Activated T-helper 1 cell treated with anti-CD3 and anti-CD28 coated beads, Interleukin-2, amount 50 U/mL, for 16 hours (primary cell): Measurements from ENCODE around the gene LRIG3.
"Not testable (repeated sequence)": the region's sequence is repeated elsewhere in the genome, so short reads cannot be mapped to it uniquely, and the experiment has no call there.

Experiments
- DNase-seq, 2 donors: peaks; one replicate each; pipeline ENCODE4 v3.0.0-alpha.2; 2020; ENCODE audit warnings: low read depth in 1 of 2, low spot score in 1 of 2

LRIG3 gene, protein sequence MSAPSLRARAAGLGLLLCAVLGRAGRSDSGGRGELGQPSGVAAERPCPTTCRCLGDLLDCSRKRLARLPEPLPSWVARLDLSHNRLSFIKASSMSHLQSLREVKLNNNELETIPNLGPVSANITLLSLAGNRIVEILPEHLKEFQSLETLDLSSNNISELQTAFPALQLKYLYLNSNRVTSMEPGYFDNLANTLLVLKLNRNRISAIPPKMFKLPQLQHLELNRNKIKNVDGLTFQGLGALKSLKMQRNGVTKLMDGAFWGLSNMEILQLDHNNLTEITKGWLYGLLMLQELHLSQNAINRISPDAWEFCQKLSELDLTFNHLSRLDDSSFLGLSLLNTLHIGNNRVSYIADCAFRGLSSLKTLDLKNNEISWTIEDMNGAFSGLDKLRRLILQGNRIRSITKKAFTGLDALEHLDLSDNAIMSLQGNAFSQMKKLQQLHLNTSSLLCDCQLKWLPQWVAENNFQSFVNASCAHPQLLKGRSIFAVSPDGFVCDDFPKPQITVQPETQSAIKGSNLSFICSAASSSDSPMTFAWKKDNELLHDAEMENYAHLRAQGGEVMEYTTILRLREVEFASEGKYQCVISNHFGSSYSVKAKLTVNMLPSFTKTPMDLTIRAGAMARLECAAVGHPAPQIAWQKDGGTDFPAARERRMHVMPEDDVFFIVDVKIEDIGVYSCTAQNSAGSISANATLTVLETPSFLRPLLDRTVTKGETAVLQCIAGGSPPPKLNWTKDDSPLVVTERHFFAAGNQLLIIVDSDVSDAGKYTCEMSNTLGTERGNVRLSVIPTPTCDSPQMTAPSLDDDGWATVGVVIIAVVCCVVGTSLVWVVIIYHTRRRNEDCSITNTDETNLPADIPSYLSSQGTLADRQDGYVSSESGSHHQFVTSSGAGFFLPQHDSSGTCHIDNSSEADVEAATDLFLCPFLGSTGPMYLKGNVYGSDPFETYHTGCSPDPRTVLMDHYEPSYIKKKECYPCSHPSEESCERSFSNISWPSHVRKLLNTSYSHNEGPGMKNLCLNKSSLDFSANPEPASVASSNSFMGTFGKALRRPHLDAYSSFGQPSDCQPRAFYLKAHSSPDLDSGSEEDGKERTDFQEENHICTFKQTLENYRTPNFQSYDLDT

DNA sequence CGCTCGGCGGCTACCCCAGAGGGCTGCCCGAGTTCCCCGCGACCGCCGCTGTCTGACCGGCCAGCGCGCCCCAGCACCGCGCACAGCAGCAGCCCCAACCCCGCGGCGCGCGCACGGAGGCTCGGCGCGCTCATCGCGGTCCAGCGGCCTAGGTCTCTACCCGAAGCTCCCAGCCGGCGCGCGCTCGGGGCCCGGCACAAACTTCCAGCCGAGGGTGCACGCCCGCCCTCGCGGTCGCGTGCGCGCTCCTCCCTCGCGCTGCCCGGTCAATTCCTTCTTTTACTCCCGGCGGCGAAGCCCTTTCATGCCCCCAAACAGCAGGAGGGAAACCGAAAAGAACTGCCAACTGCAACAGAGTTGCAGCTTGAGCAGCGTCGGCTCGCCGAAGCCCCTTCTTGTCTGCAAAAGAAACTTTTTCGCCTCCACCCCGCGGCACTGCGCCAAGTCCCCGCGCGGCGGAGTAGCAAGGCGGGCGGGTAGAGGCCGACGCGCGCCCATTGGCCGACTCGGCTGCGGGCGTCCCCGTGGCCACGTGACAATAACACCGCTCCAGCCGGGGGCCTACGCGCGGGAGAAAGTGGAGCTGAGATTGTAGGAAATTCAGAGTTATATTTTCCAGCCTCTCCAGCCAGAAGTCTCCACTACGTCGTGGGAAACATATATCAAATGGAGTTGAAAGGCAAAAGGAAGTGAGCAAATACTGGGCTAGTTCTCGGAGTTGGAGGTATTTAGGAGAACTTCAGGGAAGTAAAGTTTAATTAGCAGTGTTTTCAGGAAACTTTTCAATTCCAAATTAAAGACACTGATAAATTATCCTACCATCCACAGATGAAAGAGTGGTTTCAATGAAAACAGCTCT lies at the start of gene LRIG3:
Gene LRIG3 (minus strand): TSS at position 403 of the 859 bp plus-strand sequence. CDS start 269 bp downstream, at position 134.
- DNase-seq: no peak

DNA sequence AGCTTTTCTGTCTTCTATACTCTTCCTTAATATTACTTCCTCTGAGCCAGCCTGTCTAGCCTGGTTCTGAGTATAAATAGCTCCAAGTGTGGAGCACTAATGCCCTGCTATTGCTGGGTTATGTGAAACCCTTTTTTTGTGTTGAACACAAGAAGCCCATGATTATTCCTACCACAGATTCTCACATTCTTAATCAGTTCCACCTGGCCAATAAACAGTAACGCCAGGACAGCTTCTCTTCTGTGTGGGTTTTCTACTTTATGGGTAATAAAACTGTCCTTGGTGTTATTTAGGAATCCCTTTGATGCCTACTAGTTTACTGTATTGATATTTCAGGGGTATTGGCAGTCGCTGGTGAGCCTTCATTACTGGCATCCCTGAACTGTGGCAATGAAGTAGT lies 48.9 kb upstream of the LRIG3 start:
- no peak for DNase-seq

DNA sequence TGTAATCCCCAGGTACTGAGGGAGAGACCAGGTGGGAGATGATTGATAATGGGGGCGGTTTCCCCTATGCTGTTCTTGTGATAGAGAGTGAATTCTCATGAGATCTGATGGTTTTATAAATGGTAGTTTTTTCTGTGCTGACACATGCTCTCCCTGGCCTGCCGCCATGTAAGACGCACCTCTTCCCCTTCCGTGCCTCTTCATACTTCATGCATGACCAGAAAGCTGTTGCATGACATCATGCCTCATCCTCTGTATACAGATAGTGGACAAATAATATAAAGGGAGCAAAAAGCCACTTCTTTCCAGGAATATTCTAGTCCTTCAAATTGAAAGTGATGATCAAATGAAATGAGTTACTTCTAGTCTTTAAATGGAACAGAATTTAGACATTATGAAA lies 47.3 kb upstream of the LRIG3 start:
- DNase-seq: no peak

DNA sequence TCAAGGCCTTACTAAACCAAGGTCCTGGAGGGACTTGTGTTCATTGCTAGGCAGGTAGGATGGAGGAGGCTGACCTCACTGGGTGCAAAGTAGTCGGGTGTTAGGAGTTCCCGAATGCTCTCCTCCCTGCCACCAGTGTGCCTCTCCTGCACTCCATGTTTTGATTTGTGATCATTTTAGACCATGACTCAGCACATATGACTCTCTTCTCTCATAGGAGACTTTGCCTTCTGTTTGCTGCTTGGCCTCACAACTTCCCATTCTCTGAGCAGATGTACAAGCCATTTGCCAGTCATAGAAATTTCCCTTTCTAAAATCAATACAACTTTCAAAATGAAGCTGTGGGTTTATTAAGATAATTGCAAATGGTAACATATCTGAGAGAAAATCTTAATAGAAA lies 46.6 kb upstream of the LRIG3 start:
- DNase-seq: no peak

DNA sequence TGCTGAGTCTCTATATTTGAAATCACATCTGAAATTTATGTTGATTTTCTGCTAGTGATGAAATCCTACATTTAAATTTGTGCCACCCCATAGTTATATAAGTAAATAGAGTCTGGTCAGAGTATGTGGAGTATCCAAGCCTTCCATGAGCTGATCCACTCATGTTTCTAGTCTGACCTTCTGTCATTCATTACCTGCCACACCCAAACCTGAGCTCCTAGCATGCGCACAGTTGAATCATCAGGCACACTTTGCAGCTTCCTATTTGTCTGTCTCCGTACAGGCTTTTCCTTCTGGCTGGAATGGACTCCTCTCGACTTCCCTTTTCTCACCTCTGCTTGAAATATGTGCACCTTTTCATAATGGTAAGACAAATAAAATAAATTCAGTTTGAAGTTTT lies 45.3 kb upstream of the LRIG3 start:
- no peak for DNase-seq

DNA sequence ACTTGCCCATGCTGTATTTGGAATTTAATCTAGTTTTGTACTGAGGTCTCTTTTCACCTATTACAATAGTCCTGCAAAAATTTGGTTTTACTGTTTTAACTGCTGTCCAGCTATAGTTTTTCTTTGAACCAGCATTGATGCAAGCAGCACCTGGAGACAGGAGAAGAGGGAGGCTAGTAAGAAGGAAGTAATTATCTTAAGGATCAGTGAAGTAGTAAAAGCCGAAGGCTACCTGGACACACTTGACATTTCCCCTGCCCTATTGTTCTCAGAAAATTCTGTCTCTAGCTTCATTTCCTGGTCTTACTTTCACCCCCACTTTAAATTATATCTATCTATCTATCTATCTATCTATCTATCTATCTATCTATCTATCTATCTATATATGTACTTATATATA lies 43.5 kb upstream of the LRIG3 start:
- DNase-seq: no peak

DNA sequence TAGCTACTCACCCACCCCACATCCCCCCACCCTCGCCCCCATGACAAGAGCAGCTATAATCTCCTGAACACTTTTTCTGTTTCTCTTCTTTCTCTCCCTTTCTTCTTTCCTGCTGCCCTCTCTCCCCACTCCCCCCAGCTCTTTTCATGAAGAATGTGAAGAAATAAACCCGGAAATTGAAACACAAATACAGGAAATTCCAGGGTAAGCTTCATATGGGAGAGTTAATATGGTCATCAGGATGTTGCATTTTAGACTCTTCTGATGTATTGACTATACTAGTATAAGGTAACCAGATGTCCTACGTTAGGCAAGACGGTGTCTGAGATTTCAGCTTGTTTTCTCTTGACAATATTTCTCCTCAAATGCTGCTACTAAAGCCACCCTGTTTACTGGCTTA lies 41.6 kb upstream of the LRIG3 start:
- no peak for DNase-seq

DNA sequence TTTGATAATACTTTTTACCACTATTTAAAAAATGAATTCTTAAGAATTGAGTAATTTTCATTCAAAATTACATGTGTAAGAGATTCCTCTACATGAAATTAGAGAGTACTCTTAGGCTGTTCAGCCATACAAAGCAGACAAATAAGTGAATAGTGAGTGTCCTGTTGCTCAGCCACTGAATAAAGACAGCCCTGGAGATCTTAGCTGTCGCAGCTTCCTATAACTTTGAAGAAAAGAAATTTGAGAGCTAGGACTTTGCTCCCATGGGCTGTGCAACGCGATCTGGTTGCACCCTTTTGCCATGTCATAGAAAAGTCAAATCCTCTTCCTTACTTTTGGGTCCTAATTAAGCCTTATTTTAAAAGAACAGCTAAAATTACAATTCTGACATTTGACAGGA lies 40.9 kb upstream of the LRIG3 start:
- DNase-seq: no peak

DNA sequence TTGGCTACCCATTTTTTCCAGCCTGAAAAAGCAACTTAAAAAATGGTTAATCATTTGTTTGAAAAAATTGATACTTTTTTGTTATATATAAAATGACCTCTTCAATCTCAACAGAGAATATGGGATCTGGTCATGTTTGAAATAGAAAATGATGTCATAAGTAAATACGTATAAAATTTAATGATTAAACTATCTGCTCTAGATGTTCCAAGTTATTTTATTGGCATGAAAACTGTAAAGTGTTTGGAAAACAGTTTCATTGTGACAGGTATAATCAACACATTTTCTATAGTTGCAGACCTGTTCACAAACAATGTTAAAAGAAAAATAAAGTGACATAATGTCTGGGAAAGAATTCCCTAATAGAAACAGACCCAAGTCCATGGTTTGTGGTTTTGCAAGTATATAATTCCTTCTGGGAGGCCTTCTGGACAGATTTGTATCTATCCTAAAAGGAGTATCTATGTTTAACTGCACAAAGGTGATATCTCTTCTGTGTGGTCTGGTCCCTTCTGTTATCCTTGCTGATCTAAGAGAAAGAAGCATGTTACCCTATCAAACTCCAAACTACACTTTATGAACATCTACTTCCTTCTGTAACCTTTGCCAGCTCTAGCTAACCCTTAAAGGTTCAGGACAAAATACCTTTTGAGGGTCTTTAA lies 39.5 kb upstream of the LRIG3 start:
- no peak for DNase-seq

DNA sequence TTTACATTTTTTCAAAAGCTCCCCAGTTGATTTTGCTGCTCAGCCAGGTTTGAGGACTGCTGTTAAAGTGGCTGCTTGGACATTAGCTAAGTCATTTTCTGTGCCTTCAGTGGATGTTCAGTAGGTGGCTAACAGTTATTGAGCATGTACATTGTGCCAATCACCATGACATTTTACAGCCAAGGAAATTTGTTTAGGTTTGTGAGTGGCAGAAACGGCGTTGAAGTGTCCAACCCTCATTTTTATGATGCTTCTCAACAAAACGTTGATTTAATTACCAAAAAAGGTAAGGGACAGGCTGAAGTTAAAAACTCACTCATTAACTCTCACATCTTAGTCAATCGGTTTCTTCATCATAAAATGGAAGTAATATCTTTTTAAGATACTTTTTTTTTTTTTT lies 37.0 kb upstream of the LRIG3 start:
- DNase-seq: no peak

DNA sequence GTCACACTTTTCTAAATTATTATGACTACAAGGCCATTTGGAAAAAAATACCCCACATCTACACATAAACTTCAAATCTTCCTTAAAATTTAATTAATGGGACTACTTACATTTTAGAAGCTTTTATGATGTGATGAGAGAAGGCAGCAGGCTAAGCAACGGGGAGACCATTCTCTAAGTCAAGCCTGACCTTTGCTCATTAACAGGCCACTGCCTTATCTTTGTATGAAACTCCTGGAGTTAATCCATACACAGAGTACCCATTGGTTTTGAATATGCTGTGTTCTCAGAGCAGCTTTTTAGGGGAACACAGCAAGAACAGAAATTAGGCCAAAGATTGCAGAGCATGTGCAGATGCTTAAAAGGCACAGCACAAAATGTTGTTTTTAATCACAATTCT lies 35.5 kb upstream of the LRIG3 start:
- no peak for DNase-seq

DNA sequence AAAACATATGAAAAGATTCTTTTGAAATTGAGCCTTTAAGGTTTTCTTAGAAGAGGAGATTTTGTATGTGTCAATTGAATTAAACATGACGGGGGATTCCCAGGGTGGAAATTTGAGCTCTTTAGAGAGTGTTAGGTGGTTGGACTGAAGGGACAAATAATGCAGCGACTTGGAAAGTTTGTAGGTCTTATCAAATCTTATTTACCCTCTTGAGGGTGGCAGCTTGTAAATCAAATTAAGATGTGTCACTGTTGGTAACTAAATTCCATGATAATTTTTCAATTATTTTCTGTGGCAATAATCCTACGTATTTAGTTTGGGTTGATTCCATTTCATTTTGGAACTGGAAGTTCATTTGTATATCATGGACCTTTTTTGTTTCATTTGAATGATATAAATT lies 33.7 kb upstream of the LRIG3 start:
- no peak for DNase-seq

DNA sequence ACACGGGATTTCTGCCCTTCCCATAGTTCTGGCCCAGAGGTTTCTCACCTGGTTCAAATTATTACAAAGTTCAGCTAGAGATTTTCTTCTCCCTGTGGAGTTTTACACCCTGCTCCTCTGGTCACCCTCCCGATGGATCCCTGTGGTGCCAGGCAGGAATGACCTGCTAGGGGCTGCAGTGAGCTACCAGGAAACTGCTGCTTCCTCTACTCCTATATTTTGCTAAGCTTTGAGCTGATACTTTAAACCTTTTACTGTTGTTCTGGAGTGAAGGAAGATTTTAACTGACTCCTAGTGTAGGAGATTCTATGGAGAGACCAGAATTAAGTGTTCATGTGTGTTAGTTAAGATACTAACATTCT lies 30.4 kb upstream of the LRIG3 start:
- no peak for DNase-seq

DNA sequence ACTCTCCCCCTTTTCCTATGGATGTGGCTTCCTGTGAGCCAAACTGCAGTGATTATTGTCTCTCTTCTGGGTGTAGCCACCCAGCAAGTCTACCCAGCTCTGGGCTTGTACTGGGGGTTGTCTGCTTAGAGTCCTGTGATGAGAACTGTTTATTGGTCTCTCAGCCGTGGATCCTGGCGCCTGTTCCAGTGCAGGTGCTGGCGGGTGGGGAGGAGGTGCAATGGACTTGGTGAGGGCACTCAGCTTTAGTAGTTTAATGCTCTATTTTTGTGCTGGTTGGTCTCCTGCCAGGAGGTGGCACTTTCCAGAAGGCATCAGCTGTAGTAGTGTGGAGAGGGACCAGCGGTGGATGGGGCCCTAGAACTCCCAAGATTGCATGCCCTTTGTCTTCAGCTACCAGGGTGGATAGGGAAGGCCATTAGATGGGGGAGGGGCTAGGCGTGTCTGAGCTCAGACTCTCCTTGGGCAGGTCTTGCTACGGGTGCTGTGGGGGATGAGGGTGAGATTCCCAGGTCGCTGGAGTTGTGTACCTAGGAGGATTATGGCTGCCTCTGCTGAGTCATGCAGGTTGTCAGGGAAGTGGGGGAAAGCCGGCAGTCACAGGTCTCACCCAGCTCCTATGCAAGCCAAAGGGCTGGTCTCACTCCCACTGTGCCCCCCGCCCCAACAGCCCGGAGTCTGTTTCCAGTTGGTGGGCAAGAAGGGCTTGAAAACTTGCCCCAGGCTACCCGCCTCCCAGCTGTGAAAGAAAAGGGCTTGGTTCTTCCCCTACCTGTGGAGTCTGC lies 29.8 kb upstream of the LRIG3 start:
- not testable (repeated sequence) for DNase-seq

DNA sequence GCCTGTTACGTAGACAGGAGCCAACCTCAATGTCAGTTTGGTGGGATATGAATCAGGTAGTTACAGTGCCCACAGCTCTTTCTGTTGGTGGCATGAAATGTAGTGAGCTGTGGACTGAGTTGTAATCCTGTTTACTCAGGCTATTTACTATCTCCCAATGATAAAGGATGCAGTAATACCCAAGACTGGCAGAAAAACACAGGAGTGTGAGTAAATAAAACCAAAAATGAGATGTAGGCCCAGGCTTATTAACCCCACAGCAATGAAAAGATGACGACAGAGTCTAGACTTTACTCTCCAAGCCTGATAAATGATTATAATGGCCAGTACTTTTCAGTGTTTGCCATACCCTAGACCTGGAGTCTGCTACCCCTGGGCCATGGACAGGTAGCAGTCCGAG lies 22.8 kb upstream of the LRIG3 start:
- DNase-seq: no peak

DNA sequence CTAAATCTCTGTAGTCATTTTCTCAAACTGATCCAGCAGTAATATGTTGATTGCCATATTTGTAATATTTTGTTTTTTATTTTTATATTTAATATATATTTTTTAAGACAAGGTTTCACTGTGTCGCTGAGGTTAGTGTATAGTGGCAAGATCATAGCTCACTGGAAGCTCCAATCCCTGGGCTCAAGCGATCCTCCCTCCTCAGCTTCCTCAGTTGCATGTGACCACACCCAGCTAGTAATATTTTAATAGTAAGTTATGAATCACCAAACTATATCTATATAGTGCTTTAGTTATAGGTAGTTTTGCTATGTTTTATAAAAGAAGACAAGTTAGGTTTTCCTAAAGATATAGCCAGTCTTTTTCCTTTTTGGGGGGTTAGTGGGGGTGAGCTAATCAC lies 22.0 kb upstream of the LRIG3 start:
- DNase-seq: no peak

DNA sequence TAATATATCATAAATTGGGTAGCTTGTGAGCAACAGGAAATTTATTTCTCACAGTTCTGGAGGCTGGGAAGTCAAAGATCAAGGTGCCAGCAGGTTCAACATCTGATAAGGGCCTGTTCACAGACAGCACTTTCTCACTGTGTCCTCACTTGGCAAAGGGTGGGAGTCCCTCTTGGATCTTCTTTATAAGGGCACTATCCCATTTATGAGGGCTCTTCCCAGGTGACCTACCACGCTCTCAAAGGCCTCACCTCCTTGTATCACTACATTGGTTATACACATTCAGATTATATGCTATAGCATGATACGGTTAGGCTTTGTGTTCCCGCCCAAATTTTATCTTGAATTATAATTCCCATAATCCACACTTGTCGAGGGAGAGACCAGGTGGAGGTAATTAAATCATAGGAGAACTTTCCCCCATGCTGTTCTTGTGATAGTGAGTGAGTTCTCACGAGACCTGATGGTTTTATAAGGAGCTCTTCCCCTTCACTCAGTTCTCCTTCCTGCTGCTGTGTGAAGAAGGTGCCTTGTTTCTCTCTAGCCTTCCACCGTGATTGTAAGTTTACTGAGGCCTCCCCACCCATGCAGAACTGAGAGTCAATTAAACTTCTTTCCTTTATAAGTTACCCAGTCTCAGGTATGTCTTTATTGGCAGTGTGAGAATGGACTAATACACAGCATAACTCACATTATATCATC lies 19.2 kb upstream of the LRIG3 start:
- DNase-seq: no peak

DNA sequence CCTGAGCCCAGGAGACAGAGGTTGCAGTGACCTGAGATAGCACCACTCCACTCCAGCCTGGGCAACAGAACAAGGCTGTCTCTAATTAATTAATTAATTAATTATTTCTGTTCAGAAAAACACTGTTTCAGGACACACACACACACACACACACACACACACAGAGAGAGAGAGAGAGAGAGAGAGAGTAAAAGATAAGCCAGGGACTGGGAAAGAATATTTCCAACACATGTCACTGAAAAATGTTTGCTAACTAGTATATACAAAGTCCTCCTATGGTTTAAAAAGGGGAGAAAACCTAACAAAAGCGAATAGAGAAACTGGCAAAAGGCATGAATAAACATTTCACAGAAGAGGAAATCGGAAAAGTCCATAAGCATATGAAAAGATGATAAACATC lies 18.1 kb upstream of the LRIG3 start:
- no peak for DNase-seq

DNA sequence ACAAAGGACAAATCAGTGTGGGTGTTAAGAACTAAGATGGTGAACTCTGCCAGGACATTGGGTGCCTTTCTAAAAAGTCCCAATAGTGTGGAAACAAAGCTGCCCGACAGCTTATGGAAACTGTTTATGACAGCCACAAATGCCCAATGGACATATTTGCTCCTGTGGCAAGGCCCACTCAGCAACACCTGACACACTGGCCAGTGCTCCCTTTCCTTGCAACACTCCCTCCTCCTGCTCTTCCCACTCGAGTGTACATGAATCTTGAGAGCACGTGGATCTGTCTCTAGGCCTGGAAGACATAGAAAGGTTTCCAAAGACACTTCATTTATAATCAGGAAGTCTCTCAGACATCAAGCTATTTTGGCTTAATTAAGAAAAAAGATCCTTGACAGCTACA lies 14.2 kb upstream of the LRIG3 start:
- no peak for DNase-seq
